ENCODE results near the gene HUNK.

The HUNK gene

GRCh38 chr21:31918250-31918775, 45.5 kb downstream of the HUNK start:
- Mint-ChIP-seq H3K27ac (no peak overlapping the region), H3K36me3 (no peaks in the 10 kb centered on the region), H3K27me3 (peaks cover 1% of the 10 kb centered on the region), H3K4me3 (no peak overlapping the region), H3K4me1 (no peaks in the 10 kb centered on the region), H3K9me3 (no peaks in the 10 kb centered on the region)

GRCh38 chr21:31920275-31920674, 47.5 kb downstream of the HUNK start:
- no peaks in the 10 kb centered on the region for H3K9me3 Mint-ChIP-seq

GRCh38 chr21:31921079-31921478, 48.3 kb downstream of the HUNK start:
- Mint-ChIP-seq H3K36me3 (no peaks in the 10 kb centered on the region), H3K4me3 (no peak overlapping the region), H3K27me3 (peaks cover 1% of the 10 kb centered on the region)

More at GRCh38 chr21:31920275-31920674, 47.5 kb downstream of the HUNK start:
- Mint-ChIP-seq H3K4me3 (no peak overlapping the region), H3K27ac (peak overlapping the region; percentile 19), H3K36me3 (no peaks in the 10 kb centered on the region), H3K4me1 (no peaks in the 10 kb centered on the region), H3K27me3 (peaks cover 1% of the 10 kb centered on the region)

GRCh38 chr21:31922881-31923280, 50.1 kb downstream of the HUNK start:
- Mint-ChIP-seq H3K36me3 (no peaks in the 10 kb centered on the region), H3K4me1 (no peaks in the 10 kb centered on the region), H3K27ac (no peak overlapping the region), H3K9me3 (peaks cover 5% of the 10 kb centered on the region), H3K27me3 (peaks cover 3% of the 10 kb centered on the region), H3K4me3 (no peak overlapping the region)

More at GRCh38 chr21:31921079-31921478, 48.3 kb downstream of the HUNK start:
- H3K27ac Mint-ChIP-seq = no peak overlapping the region
- H3K9me3 Mint-ChIP-seq = no peaks in the 10 kb centered on the region
- H3K4me1 Mint-ChIP-seq = no peaks in the 10 kb centered on the region

GRCh38 chr21:31923756-31924155, 50.9 kb downstream of the HUNK start:
- H3K4me3 Mint-ChIP-seq = no peak overlapping the region
- H3K36me3 Mint-ChIP-seq = no peaks in the 10 kb centered on the region
- no peaks in the 10 kb centered on the region for H3K4me1 Mint-ChIP-seq
- H3K27ac Mint-ChIP-seq = no peak overlapping the region
- peaks cover 3% of the 10 kb centered on the region for H3K27me3 Mint-ChIP-seq
- peaks cover 5% of the 10 kb centered on the region for H3K9me3 Mint-ChIP-seq

- no peak overlapping the region for H3K4me3 Mint-ChIP-seq
- H3K4me1 Mint-ChIP-seq = no peaks in the 10 kb centered on the region
- H3K36me3 Mint-ChIP-seq = no peaks in the 10 kb centered on the region
- no peak overlapping the region for H3K27ac Mint-ChIP-seq
- peaks cover 5% of the 10 kb centered on the region for H3K9me3 Mint-ChIP-seq
- peaks cover 3% of the 10 kb centered on the region for H3K27me3 Mint-ChIP-seq
These were observed 51.7 kb downstream of the HUNK start for GRCh38 chr21:31924548-31924947.

- peaks cover 5% of the 10 kb centered on the region for H3K9me3 Mint-ChIP-seq
- H3K4me3 Mint-ChIP-seq = no peak overlapping the region
- H3K27ac Mint-ChIP-seq = peak overlapping the region; percentile 60
- H3K36me3 Mint-ChIP-seq = no peaks in the 10 kb centered on the region
- H3K27me3 Mint-ChIP-seq = peaks cover 5% of the 10 kb centered on the region
- no peaks in the 10 kb centered on the region for H3K4me1 Mint-ChIP-seq
These were observed 53.7 kb downstream of the HUNK start for GRCh38 chr21:31926498-31926897.

- Mint-ChIP-seq H3K4me3 (no peak overlapping the region), H3K27ac (no peak overlapping the region), H3K36me3 (no peaks in the 10 kb centered on the region), H3K27me3 (peaks cover 15% of the 10 kb centered on the region), H3K4me1 (no peaks in the 10 kb centered on the region), H3K9me3 (peaks cover 5% of the 10 kb centered on the region)
These were observed 55.0 kb downstream of the HUNK start for GRCh38 chr21:31927689-31928353.

- Mint-ChIP-seq H3K27ac (no peak overlapping the region), H3K4me3 (no peak overlapping the region), H3K27me3 (peaks cover 17% of the 10 kb centered on the region), H3K4me1 (no peaks in the 10 kb centered on the region), H3K36me3 (no peaks in the 10 kb centered on the region), H3K9me3 (peaks cover 5% of the 10 kb centered on the region)
These were observed 55.8 kb downstream of the HUNK start for GRCh38 chr21:31928656-31929055.

- Mint-ChIP-seq H3K4me3 (no peak overlapping the region), H3K36me3 (no peaks in the 10 kb centered on the region), H3K27me3 (peaks cover 17% of the 10 kb centered on the region), H3K4me1 (no peaks in the 10 kb centered on the region), H3K9me3 (peaks cover 5% of the 10 kb centered on the region), H3K27ac (no peak overlapping the region)
These were observed 56.7 kb downstream of the HUNK start for GRCh38 chr21:31929548-31929947.

- Mint-ChIP-seq H3K9me3 (peaks cover 5% of the 10 kb centered on the region), H3K36me3 (no peaks in the 10 kb centered on the region), H3K4me1 (no peaks in the 10 kb centered on the region), H3K4me3 (no peak overlapping the region), H3K27me3 (peaks cover 17% of the 10 kb centered on the region), H3K27ac (no peak overlapping the region)
These were observed 57.2 kb downstream of the HUNK start for GRCh38 chr21:31930001-31930400.

- no peaks in the 10 kb centered on the region for H3K9me3 Mint-ChIP-seq
- H3K27me3 Mint-ChIP-seq = peaks cover 14% of the 10 kb centered on the region
- H3K27ac Mint-ChIP-seq = no peak overlapping the region
- no peak overlapping the region for H3K4me3 Mint-ChIP-seq
- H3K36me3 Mint-ChIP-seq = no peaks in the 10 kb centered on the region
- H3K4me1 Mint-ChIP-seq = no peaks in the 10 kb centered on the region
These were observed 59.0 kb downstream of the HUNK start for GRCh38 chr21:31931644-31932469.

GRCh38 chr21:31932470-31932764, 59.6 kb downstream of the HUNK start:
- H3K9me3 Mint-ChIP-seq = no peaks in the 10 kb centered on the region
- no peak overlapping the region for H3K4me3 Mint-ChIP-seq
- H3K36me3 Mint-ChIP-seq = no peaks in the 10 kb centered on the region
- no peak overlapping the region for H3K27ac Mint-ChIP-seq
- no peaks in the 10 kb centered on the region for H3K4me1 Mint-ChIP-seq
- H3K27me3 Mint-ChIP-seq = peaks cover 14% of the 10 kb centered on the region

- no peak overlapping the region for H3K4me3 Mint-ChIP-seq
- peaks cover 15% of the 10 kb centered on the region for H3K27me3 Mint-ChIP-seq
- no peak overlapping the region for H3K27ac Mint-ChIP-seq
- no peaks in the 10 kb centered on the region for H3K4me1 Mint-ChIP-seq
- no peaks in the 10 kb centered on the region for H3K9me3 Mint-ChIP-seq
- no peaks in the 10 kb centered on the region for H3K36me3 Mint-ChIP-seq
These were observed 64.5 kb downstream of the HUNK start for GRCh38 chr21:31937303-31937702.

GRCh38 chr21:31938330-31939301, 65.8 kb downstream of the HUNK start:
- Mint-ChIP-seq H3K4me1 (no peaks in the 10 kb centered on the region), H3K9me3 (no peaks in the 10 kb centered on the region), H3K36me3 (no peaks in the 10 kb centered on the region), H3K27ac (no peak overlapping the region), H3K4me3 (no peak overlapping the region), H3K27me3 (peaks cover 9% of the 10 kb centered on the region)

Measured in activated naive CD4-positive, alpha-beta T cell treated with anti-CD3 and anti-CD28 coated beads, Interleukin-2, amount 50 U/mL, for 24 hours (primary cell).